ENCODE data around the gene SGCE.
"Not testable (repeated sequence)": the region's sequence is repeated elsewhere in the genome, so short reads cannot be mapped to it uniquely, and the experiment has no call there.

Gene SGCE

GRCh38 chr7:94655848-94656657, at the start of gene SGCE:
Gene SGCE, minus strand, starts transcription at chr7:94656133. Its CDS starts 35 bp downstream, at chr7:94656098.
- DNase-seq = no peak

- DNase-seq = not testable (repeated sequence)
Observed at GRCh38 chr7:94705155-94706021, 49.5 kb upstream of the SGCE start.

- DNase-seq = no peak
Observed at GRCh38 chr7:94701555-94701973, 45.6 kb upstream of the SGCE start.

- no peak for DNase-seq
Observed at GRCh38 chr7:94700926-94701554, 45.1 kb upstream of the SGCE start.

GRCh38 chr7:94698275-94698674, 42.3 kb upstream of the SGCE start:
- no peak for DNase-seq

- peak; percentile 58 for DNase-seq
Observed at GRCh38 chr7:94697035-94697974, 41.4 kb upstream of the SGCE start.

- no peak for DNase-seq
Observed at GRCh38 chr7:94687810-94688209, 31.9 kb upstream of the SGCE start.

- DNase-seq = no peak
Observed at GRCh38 chr7:94687076-94687475, 31.1 kb upstream of the SGCE start.

GRCh38 chr7:94683066-94683465, 27.1 kb upstream of the SGCE start:
- no peak for DNase-seq

GRCh38 chr7:94679358-94679757, 23.4 kb upstream of the SGCE start:
- no peak for DNase-seq

GRCh38 chr7:94676431-94676830, 20.5 kb upstream of the SGCE start:
- no peak for DNase-seq

- DNase-seq = no peak
Observed at GRCh38 chr7:94675356-94675755, 19.4 kb upstream of the SGCE start.

- no peak for DNase-seq
Observed at GRCh38 chr7:94671444-94672235, 15.7 kb upstream of the SGCE start.

GRCh38 chr7:94669773-94670495, 14.0 kb upstream of the SGCE start:
- no peak for DNase-seq

GRCh38 chr7:94666879-94667587, 11.1 kb upstream of the SGCE start:
- no peak for DNase-seq

- no peak for DNase-seq
Observed at GRCh38 chr7:94665426-94665825, 9.5 kb upstream of the SGCE start.

- DNase-seq = no peak
Observed at GRCh38 chr7:94664023-94664422, 8.1 kb upstream of the SGCE start.

- DNase-seq = no peak
Observed at GRCh38 chr7:94662548-94662947, 6.6 kb upstream of the SGCE start.

GRCh38 chr7:94660006-94660405, 4.1 kb upstream of the SGCE start:
- DNase-seq = no peak

GRCh38 chr7:94658826-94659225, 2.9 kb upstream of the SGCE start:
- no peak for DNase-seq

Measured in inflammatory macrophage treated with lipopolysaccharide for 4 hours (primary cell).